ENCODE data around the gene BTF3. TPM values are rescaled to one million over a fixed set of nuclear protein-coding genes. Genes with fewer than 3 reads are reported as not detected.
"Not testable (repeated sequence)": the region's sequence is repeated elsewhere in the genome, so short reads cannot be mapped to it uniquely, and the experiment has no call there.

Gene BTF3
- total and polyA plus RNA-seq, 2 donors (not counting 3 experiments of a cell fraction or from before 2014, with no cell fraction given): 325 to 637 TPM

- Histone ChIP-seq H3K79me2 (ENCODE audit: control insufficient read depth, insufficient read depth, low read length) (peaks cover 21% of the 10 kb centered on the region), H3K9me3 (replicated peaks; ENCODE audit: control insufficient read depth, insufficient read depth, low read length) (no peaks in the 10 kb centered on the region), H3K27ac (ENCODE audit: insufficient read depth, low read depth, low read length) (peak overlapping the region; percentile 42), H3K4me2 (ENCODE audit: insufficient read depth, low read length) (no peak overlapping the region), H3K36me3 (ENCODE audit: control insufficient read depth in 2 of 2, extremely low read depth in 1 of 2, insufficient read depth in 2 of 2, low read length in 2 of 2) (peaks cover 6 to 33% of the 10 kb centered on the region in 2 experiments), H3K9me1 (replicated peaks; ENCODE audit: control insufficient read depth, extremely low read depth, insufficient read depth, low read length) (no peaks in the 10 kb centered on the region), H3K27me3 (ENCODE audit: control insufficient read depth in 2 of 2, insufficient read depth in 2 of 2, low read length in 2 of 2) (no peaks in the 10 kb centered on the region), H2AFZ (ENCODE audit: low read depth, low read length) (no peak overlapping the region), H3K4me1 (ENCODE audit: control insufficient read depth, extremely low read depth, insufficient read depth, low read length) (peaks cover 10% of the 10 kb centered on the region), H4K20me1 (replicated peaks; ENCODE audit: control insufficient read depth, extremely low read depth, insufficient read depth, low read length) (peaks cover 2% of the 10 kb centered on the region), H3K9ac (replicated peaks; ENCODE audit: extremely low read depth, insufficient read depth, low read length) (no peak overlapping the region), H3K4me3 (replicated peaks in 1 of 3; ENCODE audit: insufficient read depth in 1 of 3, low read depth in 1 of 3, low read length in 3 of 3) (no peak overlapping the region)
- intact Hi-C loops (cut with micrococcal nuclease) (no loop called here), dilution Hi-C loops (cut with MboI; ENCODE audit: extremely low pct_ligation_motif_present, low sequenced_read_pairs) (no loop called here)
- BruUV-seq (replicated peaks): no TSS peak
- CTCF ChIA-PET: interaction anchor here (0.9 to 2.8 kb wide), 10 partner anchors 9 to 290 kb away, joined by 3 to 14 read pairs (median 4); no protein-coding TSS in a partner anchor
- POLR2A ChIA-PET: interaction anchor here (1.2 kb wide), 1 partner anchor 8 kb away, joined by 3 read pairs; the partner anchor contains the start of gene BTF3
- TF ChIP-seq MYC (IDR thresholded peaks at IDR 0.05; ENCODE audit: low read depth, low read length) (no peak), CTCF (IDR thresholded peaks at IDR 0.05; ENCODE audit: extremely low read depth in 1 of 2, insufficient read depth in 1 of 2, low read depth in 1 of 2, low read length in 2 of 2) (no peak), GATA2 (IDR thresholded peaks at IDR 0.05; ENCODE audit: insufficient read depth, insufficient read length, low read depth, low read length) (no peak), POLR2A (IDR thresholded peaks at IDR 0.05; ENCODE audit: low read depth, low read length) (peak; percentile 52)
- DNase-seq (ENCODE audit: low read depth, low spot score) (no peak), FAIRE-seq (no peak)
Measured at GRCh38 chr5:73506459-73506955, 8.3 kb downstream of the BTF3 start.

GRCh38 chr5:73507062-73507461 lies 8.8 kb downstream of the BTF3 start:
- CTCF ChIA-PET: interaction anchor here (0.9 to 2.8 kb wide), 10 partner anchors 9 to 291 kb away, joined by 3 to 14 read pairs (median 4); no protein-coding TSS in a partner anchor
- peak overlapping the region; percentile 49 for H3K27ac ChIP-seq (ENCODE audit: insufficient read depth, low read depth, low read length)
- H4K20me1 ChIP-seq (replicated peaks; ENCODE audit: control insufficient read depth, extremely low read depth, insufficient read depth, low read length): no peaks in the 10 kb centered on the region
- FAIRE-seq: peak; percentile 79
- peaks cover 10% of the 10 kb centered on the region for H3K4me1 ChIP-seq (ENCODE audit: control insufficient read depth, extremely low read depth, insufficient read depth, low read length)
- H3K27me3 ChIP-seq (ENCODE audit: control insufficient read depth in 2 of 2, insufficient read depth in 2 of 2, low read length in 2 of 2): no peaks in the 10 kb centered on the region
- no peak overlapping the region for H3K4me3 ChIP-seq (replicated peaks in 1 of 3; ENCODE audit: insufficient read depth in 1 of 3, low read depth in 1 of 3, low read length in 3 of 3)
- BruUV-seq (replicated peaks): no TSS peak
- POLR2A ChIA-PET: interaction anchor here (1.2 kb wide), 1 partner anchor 9 kb away, joined by 3 read pairs; the partner anchor contains the start of gene BTF3
- peak; percentile 81 for DNase-seq (ENCODE audit: low read depth, low spot score)
- intact Hi-C loops (cut with micrococcal nuclease) (no loop called here), dilution Hi-C loops (cut with MboI; ENCODE audit: extremely low pct_ligation_motif_present, low sequenced_read_pairs) (no loop called here)
- H3K9me3 ChIP-seq (replicated peaks; ENCODE audit: control insufficient read depth, insufficient read depth, low read length): no peaks in the 10 kb centered on the region
- TF ChIP-seq POLR2AphosphoS5 (IDR thresholded peaks at IDR 0.05; ENCODE audit: insufficient read depth, low read depth, low read length) (peak; percentile 12), GATA2 (IDR thresholded peaks at IDR 0.05; ENCODE audit: insufficient read depth, insufficient read length, low read depth, low read length) (no peak)
- H3K79me2 ChIP-seq (ENCODE audit: control insufficient read depth, insufficient read depth, low read length): peaks cover 16% of the 10 kb centered on the region
- H2AFZ ChIP-seq (ENCODE audit: low read depth, low read length): no peak overlapping the region
- no peak overlapping the region for H3K4me2 ChIP-seq (ENCODE audit: insufficient read depth, low read length)
- peaks cover 4 to 30% of the 10 kb centered on the region in 2 experiments for H3K36me3 ChIP-seq (ENCODE audit: control insufficient read depth in 2 of 2, extremely low read depth in 1 of 2, insufficient read depth in 2 of 2, low read length in 2 of 2)
- H3K9me1 ChIP-seq (replicated peaks; ENCODE audit: control insufficient read depth, extremely low read depth, insufficient read depth, low read length): no peaks in the 10 kb centered on the region
- no peak overlapping the region for H3K9ac ChIP-seq (replicated peaks; ENCODE audit: extremely low read depth, insufficient read depth, low read length)

GRCh38 chr5:73508521-73508920 lies 10.3 kb downstream of the BTF3 start:
- FAIRE-seq; POLR2A ChIA-PET; H3K9me3 ChIP-seq (replicated peaks; ENCODE audit: control insufficient read depth, insufficient read depth, low read length); H3K27ac ChIP-seq (ENCODE audit: insufficient read depth, low read depth, low read length); dilution Hi-C loops (cut with MboI; ENCODE audit: extremely low pct_ligation_motif_present, low sequenced_read_pairs); H3K9me1 ChIP-seq (replicated peaks; ENCODE audit: control insufficient read depth, extremely low read depth, insufficient read depth, low read length); H3K27me3 ChIP-seq (ENCODE audit: control insufficient read depth in 2 of 2, insufficient read depth in 2 of 2, low read length in 2 of 2); H3K4me2 ChIP-seq (ENCODE audit: insufficient read depth, low read length); H3K4me1 ChIP-seq (ENCODE audit: control insufficient read depth, extremely low read depth, insufficient read depth, low read length); H3K9ac ChIP-seq (replicated peaks; ENCODE audit: extremely low read depth, insufficient read depth, low read length); H3K4me3 ChIP-seq (replicated peaks in 1 of 3; ENCODE audit: insufficient read depth in 1 of 3, low read depth in 1 of 3, low read length in 3 of 3); BruUV-seq (replicated peaks); DNase-seq (ENCODE audit: low read depth, low spot score); intact Hi-C loops (cut with micrococcal nuclease); H3K79me2 ChIP-seq (ENCODE audit: control insufficient read depth, insufficient read depth, low read length); H4K20me1 ChIP-seq (replicated peaks; ENCODE audit: control insufficient read depth, extremely low read depth, insufficient read depth, low read length); H2AFZ ChIP-seq (ENCODE audit: low read depth, low read length): not testable (repeated sequence)
- CTCF ChIA-PET: interaction anchor here (1.7 to 2.3 kb wide), 2 partner anchors 12 to 29 kb away, joined by 4 to 9 read pairs; no protein-coding TSS in a partner anchor
- peaks cover 0 to 17% of the 10 kb centered on the region in 2 experiments for H3K36me3 ChIP-seq (ENCODE audit: control insufficient read depth in 2 of 2, extremely low read depth in 1 of 2, insufficient read depth in 2 of 2, low read length in 2 of 2)

Measured in endothelial cell of umbilical vein (primary cell).